Endothelial cell of umbilical vein (primary cell): Measurements from ENCODE around the gene WASF3.
A peak's percentile ranks its signal among the peaks of the same experiment; 100 is the strongest.

Experiments used
- CTCF ChIP-seq, 2 donors: IDR thresholded peaks; 1 replicate in 1 of 2; 2 replicates in 1 of 2; pipeline ENCODE4 v1.5.1; 2011; ENCODE audit warnings: low read length in 2 of 2, mild to moderate bottlenecking in 2 of 2, moderate library complexity in 2 of 2, control low read depth in 1 of 2, inconsistent platforms in 1 of 2, low read depth in 1 of 2; ENCODE audit not compliant: insufficient read depth in 1 of 2; ENCODE audit errors: extremely low read depth in 1 of 2
- EZH2 ChIP-seq: IDR thresholded peaks from 2 replicates; pipeline ENCODE4 v1.6.1; 2012; ENCODE audit warnings: borderline replicate concordance, low read depth, mild to moderate bottlenecking, moderate library complexity, low read length, inconsistent platforms; ENCODE audit not compliant: severe bottlenecking
- FOS ChIP-seq: IDR thresholded peaks from 2 replicates; pipeline ENCODE4 v1.6.1; 2011; ENCODE audit warnings: mild to moderate bottlenecking, low read length, moderate library complexity, borderline replicate concordance; ENCODE audit not compliant: insufficient read depth
- GATA2 ChIP-seq: IDR thresholded peaks from 2 replicates; pipeline ENCODE4 v1.7.0; 2011; ENCODE audit warnings: low read depth, mild to moderate bottlenecking, moderate library complexity, mixed read lengths, low read length; ENCODE audit not compliant: insufficient read length, insufficient read depth
- JUN ChIP-seq: IDR thresholded peaks from 2 replicates; pipeline ENCODE4 v1.6.1; 2011; ENCODE audit warnings: borderline replicate concordance, low read depth; ENCODE audit not compliant: insufficient read length, insufficient read depth
- MAX ChIP-seq: IDR thresholded peaks from 2 replicates; pipeline ENCODE4 v1.6.1; 2011; ENCODE audit not compliant: insufficient read depth, insufficient read length
- MYC ChIP-seq: IDR thresholded peaks from one replicate; pipeline ENCODE4 v1.6.1; 2011; ENCODE audit warnings: mild to moderate bottlenecking, low read depth, low read length
- POLR2A ChIP-seq: IDR thresholded peaks from 2 replicates; pipeline ENCODE4 v1.6.1; 2012; ENCODE audit warnings: low read depth, mild to moderate bottlenecking, control low read depth, low read length
- POLR2AphosphoS5 ChIP-seq: IDR thresholded peaks from 2 replicates; pipeline ENCODE4 v1.6.1; 2012; ENCODE audit warnings: low read depth, mild to moderate bottlenecking, control low read depth, low read length, moderate library complexity; ENCODE audit not compliant: insufficient read depth

- peak; percentile 51 for TF ChIP-seq POLR2A
- TF ChIP-seq CTCF (IDR thresholded peaks at IDR 0.05; ENCODE audit: extremely low read depth in 1 of 2, insufficient read depth in 1 of 2, low read depth in 1 of 2, low read length in 2 of 2): peak; percentile 15 to 26
- TF ChIP-seq FOS: no peak
- no peak for TF ChIP-seq MAX
- TF ChIP-seq EZH2: no peak
- no peak for TF ChIP-seq JUN
- TF ChIP-seq POLR2AphosphoS5: no peak
- TF ChIP-seq GATA2: no peak
- TF ChIP-seq MYC: no peak
Measured at GRCh38 chr13:26590951-26591350, 33.5 kb downstream of the WASF3 start.
